ENCODE measurements around the gene FILIP1L.

- TF ChIP-seq, protein P1, sequence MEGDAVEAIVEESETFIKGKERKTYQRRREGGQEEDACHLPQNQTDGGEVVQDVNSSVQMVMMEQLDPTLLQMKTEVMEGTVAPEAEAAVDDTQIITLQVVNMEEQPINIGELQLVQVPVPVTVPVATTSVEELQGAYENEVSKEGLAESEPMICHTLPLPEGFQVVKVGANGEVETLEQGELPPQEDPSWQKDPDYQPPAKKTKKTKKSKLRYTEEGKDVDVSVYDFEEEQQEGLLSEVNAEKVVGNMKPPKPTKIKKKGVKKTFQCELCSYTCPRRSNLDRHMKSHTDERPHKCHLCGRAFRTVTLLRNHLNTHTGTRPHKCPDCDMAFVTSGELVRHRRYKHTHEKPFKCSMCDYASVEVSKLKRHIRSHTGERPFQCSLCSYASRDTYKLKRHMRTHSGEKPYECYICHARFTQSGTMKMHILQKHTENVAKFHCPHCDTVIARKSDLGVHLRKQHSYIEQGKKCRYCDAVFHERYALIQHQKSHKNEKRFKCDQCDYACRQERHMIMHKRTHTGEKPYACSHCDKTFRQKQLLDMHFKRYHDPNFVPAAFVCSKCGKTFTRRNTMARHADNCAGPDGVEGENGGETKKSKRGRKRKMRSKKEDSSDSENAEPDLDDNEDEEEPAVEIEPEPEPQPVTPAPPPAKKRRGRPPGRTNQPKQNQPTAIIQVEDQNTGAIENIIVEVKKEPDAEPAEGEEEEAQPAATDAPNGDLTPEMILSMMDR (IDR thresholded peaks at IDR 0.05) = no peak
- TF ChIP-seq POLR2A (IDR thresholded peaks at IDR 0.05) = no peak
Measured at GRCh38 chr3:100023150-100023549, 91.2 kb downstream of the FILIP1L start.

Measured in heart left ventricle (tissue), 13 donors.